Inferior parietal cortex (tissue), 1 donor: ENCODE results near the gene EHBP1.

Source experiments
- DNase-seq: peaks from one replicate; pipeline ENCODE4 v3.0.0-alpha.2; 2016; ENCODE audit errors: extremely low spot score

The EHBP1 gene

DNA sequence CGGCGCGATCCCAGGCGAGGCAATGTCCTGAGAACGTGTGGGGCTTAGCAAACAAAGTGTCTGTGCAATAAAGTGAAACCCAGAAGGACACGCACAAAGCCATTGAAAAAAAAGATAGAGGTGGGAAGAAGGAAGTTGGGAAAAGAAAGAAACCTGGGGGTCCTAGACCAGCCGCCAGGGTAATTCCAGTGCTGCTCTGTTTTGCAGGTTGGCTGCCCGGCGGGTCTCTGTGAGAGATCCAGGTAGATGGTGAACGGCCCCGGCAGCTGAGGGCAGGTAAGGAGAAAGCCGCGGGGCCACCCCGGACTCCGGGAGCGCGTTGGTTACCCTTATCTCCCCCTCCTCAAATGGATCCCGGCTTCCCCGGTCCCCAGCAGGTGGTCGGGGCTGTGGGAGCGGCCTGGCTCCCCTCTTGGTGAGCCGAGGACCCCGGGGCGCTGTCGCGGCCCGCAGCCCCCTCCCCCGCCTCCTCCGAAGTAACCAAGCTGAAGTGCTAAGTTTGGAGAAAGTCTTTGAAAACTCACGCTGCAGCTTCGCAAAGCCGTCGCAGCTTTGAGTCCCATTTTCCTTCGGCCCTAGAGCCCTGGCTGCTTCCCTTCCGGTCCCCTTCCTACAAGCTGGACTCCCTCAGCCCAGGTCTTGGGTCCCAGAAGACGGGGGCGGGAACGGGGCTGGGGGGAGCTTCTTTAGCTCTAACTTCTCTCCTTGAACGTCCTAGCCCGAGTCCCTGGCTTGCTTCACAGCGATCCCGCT, 345.7 kb downstream of the EHBP1 start:
- DNase-seq, result no peak

DNA sequence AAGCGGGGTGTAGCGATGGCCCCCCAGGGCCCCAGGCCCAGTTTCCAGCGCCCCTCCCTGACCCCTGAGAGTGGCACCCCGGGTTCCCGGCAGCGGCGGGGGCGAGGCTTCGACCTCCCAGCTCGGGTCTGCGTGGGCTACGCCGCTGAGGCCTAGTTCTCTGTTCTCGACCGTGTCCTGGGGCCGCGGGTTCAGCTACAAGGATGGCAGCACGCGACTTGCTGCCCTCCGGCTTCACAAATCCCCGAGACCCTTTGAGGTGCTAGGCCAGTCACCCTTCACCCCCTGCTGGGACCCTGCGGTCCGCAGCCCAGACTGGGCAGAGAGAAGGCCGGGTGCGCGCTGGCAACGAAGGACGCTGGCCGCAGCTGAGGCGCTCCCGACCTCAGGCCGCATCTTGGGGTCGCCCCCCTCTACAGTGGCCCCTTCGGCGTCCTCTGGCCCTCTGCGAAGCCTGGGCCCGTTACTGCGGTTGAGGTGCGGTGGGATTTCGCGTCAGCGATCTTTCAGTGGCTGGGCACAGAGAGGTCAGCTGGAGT, 346.4 kb downstream of the EHBP1 start:
- DNase-seq, result no peak

DNA sequence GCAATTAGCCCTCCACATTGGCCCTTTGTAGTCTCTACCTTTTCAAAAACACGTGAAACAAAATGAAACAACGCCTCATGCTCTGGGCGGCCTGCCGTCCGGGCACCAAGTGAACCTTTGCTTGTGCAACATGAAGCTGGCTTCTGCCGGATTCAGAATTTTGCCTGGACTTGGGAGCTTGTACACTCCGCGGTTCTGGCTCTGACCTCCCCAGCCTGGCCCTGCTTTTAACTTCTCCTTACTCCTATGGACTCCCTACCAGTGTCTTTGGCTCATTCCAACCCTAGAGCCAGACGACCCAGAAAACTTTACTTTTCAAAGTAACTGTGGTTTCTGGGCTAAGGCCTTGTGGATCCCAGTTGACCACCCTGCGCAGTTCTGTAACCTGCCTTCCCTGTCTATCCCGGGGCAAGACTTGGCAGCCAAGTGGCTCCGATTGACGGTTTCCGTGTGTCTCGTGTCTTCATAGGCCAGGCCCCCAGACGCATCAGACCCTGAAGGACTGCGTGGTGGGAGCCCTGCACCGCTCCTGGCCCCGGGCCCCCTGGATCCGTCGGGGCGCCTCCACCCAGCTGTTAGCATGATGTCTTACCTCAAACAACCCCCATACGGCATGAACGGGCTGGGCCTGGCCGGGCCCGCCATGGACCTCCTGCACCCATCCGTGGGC, 347.0 kb downstream of the EHBP1 start:
- DNase-seq, result no peak

DNA sequence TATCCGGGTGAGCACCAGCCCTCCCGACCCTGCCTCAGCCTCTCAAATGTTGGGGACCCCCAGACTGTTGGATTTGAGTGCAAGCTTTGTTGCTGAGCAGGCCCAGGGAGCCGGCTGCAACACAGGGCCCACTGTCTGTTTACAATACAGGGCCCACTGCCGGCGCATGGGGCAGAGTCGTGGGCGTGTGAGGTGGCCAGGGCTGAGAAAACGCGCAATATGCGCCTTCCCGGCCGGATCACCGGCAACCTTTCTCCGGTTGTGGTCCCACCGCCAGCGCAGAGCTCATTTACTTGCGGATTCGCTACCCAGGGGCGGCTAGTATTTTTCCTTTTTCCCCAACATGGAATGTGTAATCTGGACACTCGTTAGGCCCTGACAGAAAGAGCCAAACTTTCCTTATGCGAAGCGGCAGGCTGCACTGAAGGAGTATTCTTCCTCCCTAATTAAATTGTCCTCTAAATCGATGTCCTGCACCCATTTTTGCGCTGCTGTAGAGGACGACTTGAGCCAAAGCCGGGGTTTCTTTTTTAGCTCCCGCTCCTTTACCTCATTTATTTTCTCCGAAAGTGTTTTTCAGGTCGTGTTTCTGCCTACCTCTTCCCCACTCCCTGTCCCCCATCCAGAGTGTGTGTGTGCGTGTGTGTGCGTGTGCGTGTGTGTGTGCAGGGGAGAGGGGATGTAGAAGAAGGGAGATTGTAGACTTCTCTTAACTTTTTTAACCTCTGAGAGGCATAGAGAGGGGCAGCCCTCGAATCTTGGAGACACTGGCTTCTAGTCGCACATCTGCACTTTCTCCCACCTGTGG, 347.8 kb downstream of the EHBP1 start:
- DNase-seq, result no peak

DNA sequence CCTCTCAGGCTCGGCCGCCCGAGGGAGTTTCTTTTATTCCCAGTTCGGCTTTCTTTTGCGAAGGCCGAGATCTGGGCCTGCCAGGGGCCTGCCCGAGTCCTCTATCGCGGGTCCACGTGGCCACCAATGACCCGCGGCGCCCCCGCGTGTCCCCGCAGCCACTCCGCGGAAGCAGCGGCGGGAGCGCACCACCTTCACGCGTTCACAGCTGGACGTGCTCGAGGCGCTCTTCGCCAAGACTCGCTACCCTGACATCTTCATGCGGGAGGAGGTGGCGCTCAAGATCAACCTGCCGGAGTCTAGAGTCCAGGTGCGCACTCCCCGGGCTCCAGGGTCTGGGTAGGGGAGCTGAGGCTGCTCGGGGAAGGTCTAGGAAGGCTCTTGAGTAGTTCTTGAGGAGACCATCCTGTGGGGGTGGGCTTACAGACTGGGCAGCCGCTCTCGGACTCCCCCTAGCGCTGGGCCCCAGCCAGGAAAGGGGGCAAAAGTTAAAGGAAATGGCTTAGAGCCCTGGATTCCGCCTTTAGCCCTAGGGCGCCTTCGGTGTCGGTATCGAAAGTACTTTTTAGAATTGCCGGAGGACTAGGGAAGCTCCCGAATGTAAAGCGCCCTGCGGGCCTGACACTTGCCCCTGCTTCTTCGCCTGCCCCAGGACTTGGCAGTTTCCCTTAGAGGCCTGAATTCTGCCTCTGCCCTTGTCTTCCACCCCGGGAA, 348.5 kb downstream of the EHBP1 start:
- no peak for DNase-seq

DNA sequence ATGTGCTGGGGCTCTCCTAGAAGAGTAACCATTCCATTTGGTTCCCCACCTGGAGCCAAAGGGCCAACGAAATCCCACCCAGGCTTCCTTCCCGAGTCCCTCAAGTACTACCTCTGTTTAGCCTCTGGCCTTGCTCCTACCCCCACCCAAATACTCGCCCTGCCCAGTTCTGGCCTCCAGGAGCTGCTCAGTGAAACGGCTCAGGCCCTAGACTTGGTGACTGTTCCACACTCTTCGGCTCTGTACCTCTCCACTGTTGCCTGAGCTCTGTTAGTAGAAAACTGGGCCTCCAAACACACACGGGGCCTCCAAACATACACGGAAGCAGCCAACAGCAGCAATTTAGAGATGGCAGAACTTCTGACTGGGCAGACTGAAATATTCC, 349.3 kb downstream of the EHBP1 start:
- no peak for DNase-seq

DNA sequence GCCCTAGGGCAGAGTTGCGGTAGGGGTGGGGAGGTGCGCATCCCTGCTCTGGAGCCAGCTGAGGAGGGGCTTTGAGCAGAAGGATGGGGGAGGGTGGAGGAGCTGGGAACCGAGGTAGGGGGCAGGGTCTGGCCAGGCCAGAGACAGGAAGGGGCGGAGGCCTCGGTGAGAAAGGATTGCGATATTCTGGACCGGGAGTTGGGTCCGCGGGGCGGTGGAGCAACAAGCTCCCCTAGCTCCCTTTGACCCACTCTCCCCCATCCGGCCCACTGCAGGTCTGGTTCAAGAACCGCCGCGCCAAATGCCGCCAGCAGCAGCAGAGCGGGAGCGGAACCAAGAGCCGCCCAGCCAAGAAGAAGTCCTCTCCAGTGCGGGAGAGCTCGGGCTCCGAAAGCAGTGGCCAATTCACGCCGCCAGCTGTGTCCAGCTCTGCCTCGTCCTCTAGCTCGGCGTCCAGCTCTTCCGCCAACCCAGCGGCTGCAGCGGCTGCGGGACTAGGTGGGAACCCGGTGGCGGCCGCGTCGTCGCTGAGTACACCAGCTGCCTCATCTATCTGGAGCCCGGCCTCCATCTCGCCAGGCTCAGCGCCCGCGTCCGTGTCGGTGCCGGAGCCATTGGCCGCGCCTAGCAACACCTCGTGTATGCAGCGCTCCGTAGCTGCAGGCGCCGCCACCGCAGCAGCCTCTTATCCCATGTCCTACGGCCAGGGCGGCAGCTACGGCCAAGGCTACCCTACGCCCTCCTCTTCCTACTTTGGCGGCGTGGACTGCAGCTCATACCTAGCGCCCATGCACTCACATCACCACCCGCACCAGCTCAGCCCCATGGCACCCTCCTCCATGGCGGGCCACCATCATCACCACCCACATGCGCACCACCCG, 350.0 kb downstream of the EHBP1 start:
- DNase-seq, result no peak

DNA sequence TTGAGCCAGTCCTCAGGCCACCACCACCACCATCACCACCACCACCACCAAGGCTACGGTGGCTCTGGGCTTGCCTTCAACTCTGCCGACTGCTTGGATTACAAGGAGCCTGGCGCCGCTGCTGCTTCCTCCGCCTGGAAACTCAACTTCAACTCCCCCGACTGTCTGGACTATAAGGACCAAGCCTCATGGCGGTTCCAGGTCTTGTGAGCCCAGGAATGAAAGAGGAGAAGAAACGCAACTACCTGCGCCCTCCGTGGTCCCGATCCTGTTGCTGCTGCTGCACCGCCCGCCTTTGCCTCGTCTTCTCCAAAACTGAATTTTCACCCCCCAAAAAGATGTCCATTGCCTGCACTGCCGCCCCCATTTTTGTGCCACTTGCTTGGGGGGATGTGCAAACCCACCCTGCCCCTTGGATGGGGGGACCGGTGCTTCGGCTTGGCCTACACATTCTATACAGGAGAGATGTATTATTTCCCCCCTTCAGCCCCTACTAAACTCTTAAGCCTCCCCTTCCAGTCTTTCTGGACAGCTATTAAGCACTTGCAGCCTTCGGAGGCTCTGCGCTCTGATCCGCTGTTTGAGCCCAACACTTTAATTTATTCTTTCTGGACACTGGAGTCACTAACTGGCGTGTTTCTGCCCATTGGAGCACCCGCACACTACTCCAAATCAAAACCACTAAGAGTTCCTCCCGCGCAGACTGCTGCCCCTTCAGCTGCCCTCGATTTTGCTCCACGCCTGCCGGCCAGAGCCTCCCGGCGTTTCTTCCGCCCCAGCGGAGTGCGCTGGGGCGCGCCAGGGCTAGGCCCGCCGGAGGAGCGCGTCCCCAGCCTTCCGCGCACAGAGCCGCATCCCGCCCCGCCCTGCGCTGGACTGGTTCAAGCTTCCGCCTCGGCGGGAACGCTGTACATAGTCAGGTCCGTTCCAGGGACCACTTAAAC, 350.9 kb downstream of the EHBP1 start:
- DNase-seq, result no peak

DNA sequence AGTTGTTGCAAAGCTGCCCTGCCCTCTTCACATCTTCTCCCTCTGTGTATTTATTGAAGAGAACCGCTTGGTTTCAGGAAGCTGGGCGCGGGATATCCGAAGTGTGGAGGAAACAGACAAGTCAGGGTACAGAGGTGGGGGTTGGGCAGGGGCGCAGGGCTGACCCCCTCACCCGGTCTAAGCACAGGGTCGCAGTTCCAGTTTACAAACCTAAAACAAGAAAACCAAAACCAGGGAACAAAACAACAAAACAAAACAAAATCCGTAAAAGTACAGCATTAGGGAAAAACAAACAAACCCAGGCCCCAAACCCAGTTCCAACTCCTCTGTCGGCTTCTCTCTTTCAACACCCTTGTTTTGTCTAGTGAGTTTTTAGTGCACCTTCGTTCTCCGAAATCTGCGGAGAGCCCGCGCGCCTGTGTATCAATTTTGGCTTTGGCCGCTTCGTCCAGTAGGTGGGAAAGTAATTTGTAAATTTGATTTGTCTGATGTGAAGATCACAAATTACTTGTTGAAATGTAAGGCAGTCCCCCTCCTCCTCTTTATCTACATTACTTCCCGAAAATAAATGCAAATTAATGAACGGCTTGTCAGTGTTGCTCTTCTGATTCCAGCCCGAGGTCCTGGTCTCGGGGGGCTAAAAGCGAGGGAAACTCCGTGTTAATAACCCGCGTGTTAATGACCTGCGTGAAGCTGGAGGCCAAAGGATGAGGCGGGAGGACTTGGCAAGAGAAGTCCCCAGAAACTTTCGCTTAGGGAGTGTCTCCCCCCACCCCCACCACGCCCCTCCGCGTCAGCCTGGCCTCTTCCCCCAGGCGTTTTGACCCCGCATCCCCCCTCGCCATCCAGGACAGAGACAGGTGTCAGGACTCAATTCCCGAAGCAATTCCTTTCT, 352.0 kb downstream of the EHBP1 start:
- DNase-seq, result no peak

DNA sequence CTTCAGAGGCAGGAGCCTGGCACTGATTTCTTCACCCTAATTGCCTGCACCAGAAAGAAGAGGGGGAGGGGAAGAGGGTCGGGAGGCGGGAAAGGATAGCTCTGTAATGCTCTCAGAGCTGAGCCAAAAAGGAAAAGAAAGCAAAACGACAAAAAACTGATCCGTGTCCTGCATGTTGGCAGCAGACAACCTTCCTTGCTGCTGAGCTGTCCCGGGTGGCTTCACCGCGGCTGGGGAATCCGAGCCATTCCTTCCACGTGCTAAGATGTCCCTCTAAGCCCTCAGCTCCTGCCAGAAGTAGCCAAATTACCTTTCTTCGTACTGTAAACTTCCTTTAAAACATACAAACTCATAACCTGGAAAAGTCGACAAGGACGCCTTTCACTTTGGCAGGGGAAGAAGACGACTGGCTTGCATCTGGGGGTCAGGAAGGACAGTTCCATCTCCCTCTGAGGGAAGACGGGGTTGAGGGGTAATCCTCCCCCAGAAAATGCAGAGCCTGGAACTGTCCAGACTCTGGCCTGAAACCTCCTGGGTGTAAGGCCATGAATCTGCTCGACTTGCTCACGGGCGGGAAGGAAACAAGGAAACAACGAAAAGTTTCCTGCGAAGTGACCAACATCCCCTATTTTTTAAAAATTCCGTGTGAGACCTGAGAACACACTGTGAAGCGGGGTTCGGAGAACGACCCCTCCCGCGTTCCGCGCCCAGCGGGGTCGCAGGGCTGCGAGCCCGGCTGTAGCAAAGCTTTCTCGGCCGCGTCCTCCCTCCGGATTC, 352.8 kb downstream of the EHBP1 start:
- DNase-seq, result no peak

DNA sequence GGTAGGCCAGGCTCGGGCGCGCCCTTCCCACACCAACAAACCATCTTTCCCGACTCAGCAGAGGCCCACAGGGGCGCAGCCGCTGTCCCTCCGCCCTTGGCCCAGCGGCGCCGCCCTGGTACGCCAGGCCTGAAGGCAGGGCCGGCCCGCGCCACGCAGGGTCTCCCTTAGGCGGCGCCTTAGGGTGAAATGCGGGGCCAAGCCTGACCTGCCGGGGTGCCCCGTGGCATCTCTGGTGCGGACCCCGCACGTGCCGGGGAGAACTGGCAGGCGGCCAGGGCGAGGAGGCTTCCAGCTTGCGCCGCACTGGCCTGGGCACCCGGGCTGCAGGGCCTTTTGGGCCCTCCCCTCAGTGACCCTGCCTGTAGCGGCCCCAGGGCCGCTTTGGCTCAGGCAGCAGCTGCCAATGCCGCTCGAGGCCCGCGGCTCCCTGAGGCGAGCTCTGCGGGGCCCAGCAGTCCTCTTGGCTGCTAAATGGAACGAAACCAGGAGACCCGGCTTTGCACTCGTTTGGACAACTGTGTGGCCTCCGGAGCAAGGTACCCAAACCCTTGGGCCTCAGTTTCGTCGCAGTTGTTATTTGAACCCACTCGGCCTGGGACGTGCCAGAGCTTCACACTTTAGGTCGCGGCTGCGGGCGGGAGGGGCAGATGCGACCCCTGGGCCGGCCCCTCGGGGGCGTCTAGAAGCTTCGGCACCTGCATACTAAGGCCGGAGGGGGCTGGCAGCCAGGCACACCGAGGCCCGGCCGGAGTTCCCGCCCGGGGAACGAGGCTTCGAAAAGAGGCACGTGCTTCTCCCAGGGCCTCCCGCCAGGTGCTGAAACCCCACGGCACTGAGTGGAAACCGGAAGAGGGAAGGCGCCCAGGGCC, 353.6 kb downstream of the EHBP1 start:
- DNase-seq, result no peak

DNA sequence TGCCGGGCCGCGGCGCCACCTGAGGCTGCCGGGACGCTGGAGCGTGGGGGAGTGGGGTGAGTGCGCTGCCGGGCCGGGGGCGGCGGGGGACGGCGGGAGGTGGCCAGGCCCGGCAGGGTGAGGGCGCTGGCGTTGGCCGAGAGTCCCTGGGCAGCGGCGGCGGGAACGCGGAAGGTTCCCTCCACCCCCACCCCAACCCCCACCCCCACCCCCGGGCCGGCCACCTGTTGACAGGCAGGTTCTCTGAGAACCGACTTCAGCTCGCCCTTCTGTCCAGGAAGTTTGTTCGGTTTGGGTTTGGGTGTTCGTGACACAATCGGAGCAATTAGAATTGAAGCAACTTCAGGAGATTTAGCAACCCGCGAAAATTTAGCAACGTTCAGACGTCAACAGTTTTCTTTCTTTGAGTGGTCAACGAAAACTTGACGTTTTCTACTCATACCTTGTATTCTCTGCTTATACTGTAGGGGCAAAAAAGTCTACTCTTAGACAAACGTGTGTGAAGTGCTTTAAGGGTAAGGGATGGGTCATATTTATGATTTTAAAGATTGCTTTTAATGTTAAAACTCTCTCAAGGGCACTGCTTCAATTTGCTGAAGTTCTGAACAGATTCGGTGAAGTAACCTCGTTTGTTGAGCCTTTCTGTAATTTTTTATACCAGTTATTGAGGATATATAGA, 354.4 kb downstream of the EHBP1 start:
- DNase-seq, result no peak

DNA sequence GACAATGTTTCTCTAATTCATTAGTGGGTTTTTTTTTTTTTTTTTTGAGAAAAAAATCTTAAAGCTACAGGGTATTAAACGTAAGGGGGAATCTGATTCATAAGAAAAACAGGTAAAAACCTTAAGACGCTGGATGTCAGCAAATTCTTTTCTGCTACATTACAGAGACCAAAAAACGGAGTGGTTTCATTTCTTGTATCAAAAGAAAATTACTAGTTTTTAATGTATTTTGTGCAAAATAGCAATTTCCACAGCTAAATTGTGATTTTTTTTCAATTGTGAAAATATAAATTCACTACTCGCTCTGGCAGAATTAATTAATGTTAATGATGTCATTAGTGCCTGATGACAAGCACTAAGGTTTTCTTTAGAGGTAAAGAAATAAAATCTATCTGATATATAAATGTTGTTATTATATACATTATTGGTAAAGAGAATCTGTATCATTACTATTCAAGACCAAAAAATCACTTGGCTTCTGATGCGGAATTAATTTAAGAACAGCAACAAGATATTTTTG, 355.0 kb downstream of the EHBP1 start:
- no peak for DNase-seq

DNA sequence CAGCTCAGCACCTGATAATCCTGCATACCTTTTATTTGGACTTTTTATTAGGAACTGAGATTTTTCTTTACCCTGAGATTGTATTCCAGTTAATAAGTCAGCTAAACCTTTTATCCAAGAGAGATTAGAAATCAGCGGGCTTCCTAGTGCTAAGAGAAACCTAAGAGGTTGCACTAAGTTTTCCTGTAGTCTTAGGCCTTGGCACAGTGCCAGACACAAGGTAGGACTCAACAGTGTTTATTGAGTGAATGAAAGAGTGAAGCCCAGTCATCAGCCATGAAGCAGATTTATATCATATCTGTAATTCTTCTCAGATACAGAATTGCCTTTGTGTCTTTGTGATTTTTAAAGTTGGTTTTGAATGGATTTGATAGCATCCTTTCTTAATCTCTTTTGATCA, 358.7 kb downstream of the EHBP1 start:
- DNase-seq, result no peak

DNA sequence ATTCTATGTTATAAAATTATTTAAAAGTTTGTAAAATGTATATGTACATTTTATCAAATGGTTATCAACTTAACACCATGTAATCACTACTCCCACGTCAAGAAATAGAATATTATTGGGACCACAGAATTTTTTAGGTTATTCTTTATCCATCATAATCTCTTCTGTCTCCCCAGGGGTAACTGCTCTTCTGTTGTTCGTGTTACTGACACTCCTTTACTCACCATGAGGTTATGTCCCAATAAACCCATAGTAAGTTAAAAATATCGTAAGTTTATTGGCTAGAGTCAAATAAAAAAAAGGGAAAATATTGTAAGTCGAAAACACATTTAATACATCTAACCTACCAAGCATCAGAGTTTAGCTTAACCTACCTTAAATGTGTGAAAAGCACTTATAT, 359.1 kb downstream of the EHBP1 start:
- no peak for DNase-seq

DNA sequence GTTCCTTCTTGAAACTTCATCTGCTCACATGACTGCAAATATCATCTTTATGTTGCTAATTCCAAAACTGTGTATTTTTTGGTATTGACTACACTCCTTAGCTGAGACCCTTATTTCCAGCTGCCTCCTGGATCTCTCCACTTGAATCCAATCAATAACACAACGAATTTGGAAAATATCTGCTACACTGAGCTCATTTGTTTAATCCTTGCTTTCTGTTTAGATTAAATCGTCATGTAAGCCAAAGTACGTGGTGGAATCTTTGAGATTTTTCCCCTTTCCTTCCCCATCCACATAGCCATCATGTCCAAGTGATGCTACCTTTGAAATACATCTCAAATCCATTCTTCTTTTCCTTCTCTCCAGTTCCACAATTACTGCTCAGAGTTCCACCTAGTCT, 360.8 kb downstream of the EHBP1 start:
- DNase-seq, result no peak
